Endothelial cell of umbilical vein (primary cell): ENCODE measurements around the gene B9D1. TPM values are rescaled to one million over a fixed set of nuclear protein-coding genes. Genes with fewer than 3 reads are reported as not detected.

Experiments
- BruUV-seq: library from RNA; stranded (reverse); fragments of 400-500 nt; replicated peaks from 2 replicates; lab custom pipeline; 2021; lab: Mats Ljungman, UMichigan
- CTCF ChIA-PET: fragments of 300-600, 350-600 bp; sonication (Branson Sonifier 250); formaldehyde crosslinking; loops from one replicate; lab custom pipeline; 2021; ENCODE audit warnings: antibody characterized with exemption, inconsistent platforms; lab: Charles Lee
- POLR2A ChIA-PET: fragments of 300-600, 350-600 bp; sonication (Branson Sonifier 250); formaldehyde crosslinking; loops from one replicate; lab custom pipeline; 2021; ENCODE audit warnings: antibody characterized with exemption, inconsistent platforms; lab: Charles Lee
- DNase-seq: peaks from one replicate; pipeline ENCODE4 v3.0.0-alpha.2; 2011; ENCODE audit warnings: low read depth, low spot score
- FAIRE-seq: peaks from 2 replicates; lab custom pipeline; 2011; peaks lifted over from hg19 to GRCh38; lab: Jason Lieb, UNC
- H2AFZ ChIP-seq: 2 replicates; pipeline ENCODE4 v1.6.0; 2012; ENCODE audit warnings: low read depth, low read length, control low read depth, inconsistent platforms
- H3K27ac ChIP-seq: 2 replicates; pipeline ENCODE4 v1.5.1; 2011; ENCODE audit warnings: low read depth, mild to moderate bottlenecking, control low read depth, low read length, moderate library complexity; ENCODE audit not compliant: insufficient read depth
- H3K27me3 ChIP-seq, 2 experiments: 2 replicates each; pipeline versions ENCODE4 v1.6.0 to v1.6.1; 2011; ENCODE audit warnings: low read length in 2 of 2, mixed read lengths in 1 of 2; ENCODE audit not compliant: control insufficient read depth in 2 of 2, insufficient read depth in 2 of 2
- H3K36me3 ChIP-seq, 2 experiments: 2 replicates in 1 of 2; 3 replicates in 1 of 2; pipeline ENCODE4 v1.5.1; 2011; ENCODE audit warnings: low read length in 2 of 2, mild to moderate bottlenecking in 1 of 2, moderate library complexity in 1 of 2; ENCODE audit not compliant: control insufficient read depth in 2 of 2, insufficient read depth in 2 of 2; ENCODE audit errors: extremely low read depth in 1 of 2
- H3K4me1 ChIP-seq: 3 replicates; pipeline ENCODE4 v1.5.1; 2011; ENCODE audit warnings: mild to moderate bottlenecking, low read length; ENCODE audit not compliant: control insufficient read depth, insufficient read depth; ENCODE audit errors: extremely low read depth
- H3K4me2 ChIP-seq: 2 replicates; pipeline ENCODE4 v1.6.1; 2011; ENCODE audit warnings: low read length, control low read depth, mixed read lengths; ENCODE audit not compliant: insufficient read depth
- H3K4me3 ChIP-seq, 3 experiments: fragments of 200-600 bp in 1 of 3; sonication (generic), shearing (Covaris generic) in 1 of 3; replicated peaks in 1 of 3; 2 replicates each; pipeline ENCODE4 v1.5.1; 2011 to 2016; ENCODE audit warnings: control low read depth in 3 of 3, low read length in 3 of 3, mild to moderate bottlenecking in 2 of 3, inconsistent platforms in 1 of 3, low read depth in 1 of 3, moderate library complexity in 1 of 3; ENCODE audit not compliant: insufficient read depth in 1 of 3
- H3K79me2 ChIP-seq: 2 replicates; pipeline ENCODE4 v1.6.0; 2012; ENCODE audit warnings: low read length, inconsistent platforms; ENCODE audit not compliant: control insufficient read depth, insufficient read depth
- H3K9ac ChIP-seq: replicated peaks from 2 replicates; pipeline ENCODE3; 2011; ENCODE audit warnings: low read length, control low read depth; ENCODE audit not compliant: insufficient read depth; ENCODE audit errors: extremely low read depth
- H3K9me1 ChIP-seq: replicated peaks from 3 replicates; pipeline ENCODE4 v1.6.0; 2011; ENCODE audit warnings: mild to moderate bottlenecking, low read length; ENCODE audit not compliant: control insufficient read depth, insufficient read depth; ENCODE audit errors: extremely low read depth
- H3K9me3 ChIP-seq: replicated peaks from 2 replicates; pipeline ENCODE4 v1.5.1; 2012; ENCODE audit warnings: low read length, inconsistent platforms; ENCODE audit not compliant: control insufficient read depth, insufficient read depth
- H4K20me1 ChIP-seq: replicated peaks from 2 replicates; pipeline ENCODE3; 2011; ENCODE audit warnings: mild to moderate bottlenecking, low read length; ENCODE audit not compliant: control insufficient read depth, insufficient read depth; ENCODE audit errors: extremely low read depth
- EZH2 ChIP-seq: IDR thresholded peaks from 2 replicates; pipeline ENCODE4 v1.6.1; 2012; ENCODE audit warnings: borderline replicate concordance, low read depth, mild to moderate bottlenecking, moderate library complexity, low read length, inconsistent platforms; ENCODE audit not compliant: severe bottlenecking
- FOS ChIP-seq: IDR thresholded peaks from 2 replicates; pipeline ENCODE4 v1.6.1; 2011; ENCODE audit warnings: mild to moderate bottlenecking, low read length, moderate library complexity, borderline replicate concordance; ENCODE audit not compliant: insufficient read depth
- GATA2 ChIP-seq: IDR thresholded peaks from 2 replicates; pipeline ENCODE4 v1.7.0; 2011; ENCODE audit warnings: low read depth, mild to moderate bottlenecking, moderate library complexity, mixed read lengths, low read length; ENCODE audit not compliant: insufficient read length, insufficient read depth
- JUN ChIP-seq: IDR thresholded peaks from 2 replicates; pipeline ENCODE4 v1.6.1; 2011; ENCODE audit warnings: borderline replicate concordance, low read depth; ENCODE audit not compliant: insufficient read length, insufficient read depth
- MYC ChIP-seq: IDR thresholded peaks from one replicate; pipeline ENCODE4 v1.6.1; 2011; ENCODE audit warnings: mild to moderate bottlenecking, low read depth, low read length
- POLR2A ChIP-seq: IDR thresholded peaks from 2 replicates; pipeline ENCODE4 v1.6.1; 2012; ENCODE audit warnings: low read depth, mild to moderate bottlenecking, control low read depth, low read length
- POLR2AphosphoS5 ChIP-seq: IDR thresholded peaks from 2 replicates; pipeline ENCODE4 v1.6.1; 2012; ENCODE audit warnings: low read depth, mild to moderate bottlenecking, control low read depth, low read length, moderate library complexity; ENCODE audit not compliant: insufficient read depth
- dilution Hi-C: fragments of 300-500 bp; cut with MboI; formaldehyde crosslinking; loops from one replicate; pipeline ENCODE4 v1.15.0; 2019; ENCODE audit warnings: low sequenced_read_pairs; ENCODE audit not compliant: extremely low pct_ligation_motif_present
- intact Hi-C: fragments of 100-400 bp; cut with micrococcal nuclease; formaldehyde crosslinking; loops from one replicate; pipeline ENCODE4 v1.10.0; 2022
- polyA plus RNA-seq, 4 experiments: library from polyadenylated mRNA; depleted of rRNA in 3 of 4; stranded (reverse) in 3 of 4; unstranded in 1 of 4; fragments of >200 nt; gene quantifications; 2 replicates each; pipeline versions ENCODE4 v1.2.1 to v1.2.3, GENCODE V29; 2011 to 2012; ENCODE audit warnings: missing spikeins in 1 of 4
- total RNA-seq: library from RNA; stranded (reverse); gene quantifications from 2 replicates; pipeline ENCODE4 v1.2.3, GENCODE V29; 2021
- TF ChIP-seq, protein P1 (sequence below), 2 donors: IDR thresholded peaks; 1 replicate in 1 of 2; 2 replicates in 1 of 2; pipeline ENCODE4 v1.5.1; 2011; ENCODE audit warnings: low read length in 2 of 2, mild to moderate bottlenecking in 2 of 2, moderate library complexity in 2 of 2, control low read depth in 1 of 2, inconsistent platforms in 1 of 2, low read depth in 1 of 2; ENCODE audit not compliant: insufficient read depth in 1 of 2; ENCODE audit errors: extremely low read depth in 1 of 2
- TF ChIP-seq, protein P2 (sequence below): IDR thresholded peaks from 2 replicates; pipeline ENCODE4 v1.6.1; 2011; ENCODE audit not compliant: insufficient read depth, insufficient read length

The B9D1 gene
- total and polyA plus RNA-seq, 2 donors (not counting 3 experiments of a cell fraction or from before 2014, with no cell fraction given), result 20.5 to 55.8 TPM

DNA sequence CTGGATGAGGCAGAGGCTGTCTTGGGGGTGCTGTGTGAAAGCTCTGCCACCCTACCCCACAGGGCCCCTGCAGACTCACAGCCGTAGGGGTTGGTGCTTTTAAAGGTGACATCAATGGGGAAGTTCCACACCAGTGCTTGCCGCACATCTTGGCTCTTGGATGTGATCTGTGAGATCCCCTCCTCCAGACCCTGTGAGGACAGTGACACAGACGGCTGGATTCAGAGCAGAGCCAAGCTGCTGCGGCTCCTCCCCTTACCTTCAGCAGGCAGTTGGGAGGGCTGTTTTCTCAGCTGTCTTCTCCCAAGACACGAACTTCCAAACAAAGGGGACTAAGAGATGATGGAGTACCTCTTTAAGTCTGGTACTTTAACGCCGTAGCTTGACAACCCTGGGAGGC lies 4.8 kb downstream of the B9D1 start:
- Histone ChIP-seq H3K79me2 (no peaks in the 10 kb centered on the region), H3K9ac (no peak overlapping the region), H3K9me3 (no peaks in the 10 kb centered on the region), H3K27me3 (no peaks in the 10 kb centered on the region), H3K36me3 (peaks cover 0 to 2% of the 10 kb centered on the region in 2 experiments), H4K20me1 (no peaks in the 10 kb centered on the region), H3K4me2 (no peak overlapping the region), H3K4me3 (no peak overlapping the region), H3K4me1 (peaks cover 8% of the 10 kb centered on the region), H3K9me1 (no peaks in the 10 kb centered on the region), H2AFZ (no peak overlapping the region), H3K27ac (no peak overlapping the region)
- POLR2A ChIA-PET, result no interaction called here
- CTCF ChIA-PET, result interaction anchor here (0.9 kb wide), 1 partner anchor 11 kb away, joined by 4 read pairs; no protein-coding TSS in a partner anchor
- TF ChIP-seq POLR2AphosphoS5 (no peak), FOS (no peak), JUN (no peak), GATA2 (no peak), POLR2A (no peak), EZH2 (no peak), MYC (no peak)
- TF ChIP-seq, protein P1, sequence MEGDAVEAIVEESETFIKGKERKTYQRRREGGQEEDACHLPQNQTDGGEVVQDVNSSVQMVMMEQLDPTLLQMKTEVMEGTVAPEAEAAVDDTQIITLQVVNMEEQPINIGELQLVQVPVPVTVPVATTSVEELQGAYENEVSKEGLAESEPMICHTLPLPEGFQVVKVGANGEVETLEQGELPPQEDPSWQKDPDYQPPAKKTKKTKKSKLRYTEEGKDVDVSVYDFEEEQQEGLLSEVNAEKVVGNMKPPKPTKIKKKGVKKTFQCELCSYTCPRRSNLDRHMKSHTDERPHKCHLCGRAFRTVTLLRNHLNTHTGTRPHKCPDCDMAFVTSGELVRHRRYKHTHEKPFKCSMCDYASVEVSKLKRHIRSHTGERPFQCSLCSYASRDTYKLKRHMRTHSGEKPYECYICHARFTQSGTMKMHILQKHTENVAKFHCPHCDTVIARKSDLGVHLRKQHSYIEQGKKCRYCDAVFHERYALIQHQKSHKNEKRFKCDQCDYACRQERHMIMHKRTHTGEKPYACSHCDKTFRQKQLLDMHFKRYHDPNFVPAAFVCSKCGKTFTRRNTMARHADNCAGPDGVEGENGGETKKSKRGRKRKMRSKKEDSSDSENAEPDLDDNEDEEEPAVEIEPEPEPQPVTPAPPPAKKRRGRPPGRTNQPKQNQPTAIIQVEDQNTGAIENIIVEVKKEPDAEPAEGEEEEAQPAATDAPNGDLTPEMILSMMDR (IDR thresholded peaks at IDR 0.05; ENCODE audit: extremely low read depth in 1 of 2, insufficient read depth in 1 of 2, low read depth in 1 of 2, low read length in 2 of 2), result no peak
- TF ChIP-seq, protein P2, sequence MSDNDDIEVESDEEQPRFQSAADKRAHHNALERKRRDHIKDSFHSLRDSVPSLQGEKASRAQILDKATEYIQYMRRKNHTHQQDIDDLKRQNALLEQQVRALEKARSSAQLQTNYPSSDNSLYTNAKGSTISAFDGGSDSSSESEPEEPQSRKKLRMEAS, result no peak
- intact Hi-C loops, result no loop called here
- DNase-seq, result no peak
- no TSS peak for BruUV-seq
- dilution Hi-C loops, result no loop called here
- no peak for FAIRE-seq
